ENCODE data around the gene GNB1. TPM values are rescaled to one million over a fixed set of nuclear protein-coding genes. Genes with fewer than 3 reads are reported as not detected.

GNB1 gene
- total and polyA plus RNA-seq, 10 of the 15 experiments (the other 5 are each of a cell fraction or from before 2014, with no cell fraction given), result 23.0 to 392 (median 93.9) TPM

DNA sequence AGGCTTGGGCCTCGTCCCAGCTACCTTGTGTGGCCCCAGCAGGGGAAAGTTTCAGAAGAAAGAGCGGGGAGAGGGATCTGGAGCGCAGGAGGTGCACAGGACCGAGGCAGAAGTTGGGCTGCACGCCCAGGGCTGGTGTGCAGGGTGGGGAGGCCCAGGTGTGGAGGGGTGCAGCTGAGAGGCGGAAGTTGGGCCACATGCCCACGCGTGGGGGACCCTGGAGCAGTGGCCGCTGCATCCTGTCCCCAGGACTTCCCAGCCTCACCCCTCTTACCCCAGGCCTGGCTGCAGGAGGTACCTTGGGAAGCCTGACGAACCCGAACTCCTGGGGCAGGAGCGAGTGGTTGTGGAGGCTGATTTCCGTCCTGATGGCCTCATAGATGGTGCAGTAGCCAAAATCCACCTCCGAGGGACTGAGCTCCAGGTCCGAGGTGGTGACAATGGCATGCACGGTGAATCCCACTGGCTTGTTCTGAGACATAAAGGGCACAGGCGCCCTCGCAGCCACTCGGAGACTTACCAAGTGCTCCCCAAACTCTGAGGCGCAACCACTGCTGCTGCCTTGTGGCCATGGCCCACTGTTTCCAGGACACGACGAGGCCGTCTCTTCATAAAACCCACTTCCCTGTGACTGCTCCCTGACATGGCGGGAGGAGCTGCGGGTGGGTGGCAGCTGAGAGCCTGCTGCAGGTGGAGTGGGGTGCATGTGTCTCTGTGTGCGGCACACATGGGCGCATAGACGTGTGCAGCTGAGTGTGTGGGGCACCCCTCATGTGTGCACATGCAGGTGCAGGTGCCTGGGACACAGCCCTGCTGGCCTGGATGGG lies 48.6 kb upstream of the GNB1 start:
- POLR2A ChIA-PET, result no interaction called here
- H3K79me2 ChIP-seq (ENCODE audit: control insufficient read depth, insufficient read depth, low read length), result no peaks in the 10 kb centered on the region
- no peaks in the 10 kb centered on the region for H4K20me1 ChIP-seq (ENCODE audit: control insufficient read depth, insufficient read depth)
- SMC1A ChIA-PET (ENCODE audit: uncharacterized antibody, unreplicated experiment), result no interaction called here
- H3K9ac ChIP-seq (ENCODE audit: control insufficient read depth, insufficient read depth, low read length), result no peak overlapping the region
- no peak overlapping the region for H3K4me3 ChIP-seq
- CTCF ChIA-PET, result no interaction called here
- H3K4me1 ChIP-seq (ENCODE audit: control insufficient read depth, insufficient read depth, low read length), result no peaks in the 10 kb centered on the region
- no peak overlapping the region for H2AFZ ChIP-seq (ENCODE audit: control insufficient read depth, low read depth, low read length)
- FAIRE-seq (no peak), ATAC-seq (no peak), DNase-seq (ENCODE audit: low read depth, low spot score) (no peak)
- H3K27ac ChIP-seq (ENCODE audit: control insufficient read depth, insufficient read depth), result no peak overlapping the region
- H3K27me3 ChIP-seq (replicated peaks in 1 of 2; ENCODE audit: control insufficient read depth in 2 of 2, insufficient read depth in 2 of 2, low read length in 1 of 2), result no peaks in the 10 kb centered on the region
- RAD21 ChIA-PET (ENCODE audit: unreplicated experiment), result no interaction called here
- peaks cover 2% of the 10 kb centered on the region; the same call in 2 of the 3 replicates for H3K9me3 ChIP-seq (replicated peaks; ENCODE audit: control insufficient read depth, insufficient read depth, low read length)
- H3K4me2 ChIP-seq (ENCODE audit: control insufficient read depth, insufficient read depth), result no peak overlapping the region
- no peaks in the 10 kb centered on the region for H3K36me3 ChIP-seq (ENCODE audit: control insufficient read depth in 2 of 2, insufficient read depth in 2 of 2, low read length in 1 of 2)
- in situ Hi-C loops (cut with MboI), result no loop called here
- 45% methylated on average over 27 of the region's 28 CpGs for WGBS (ENCODE audit: insufficient coverage, insufficient replicate concordance, low lambda C conversion rate, missing lambda C conversion rate)
- BruUV-seq (replicated peaks), result no TSS peak
- intact Hi-C loops (cut with micrococcal nuclease; ENCODE audit: unreplicated experiment), result loop anchor here (5.0 kb wide), 1 partner anchor 108 kb away; no protein-coding TSS in a partner anchor
- TF ChIP-seq, protein P1, sequence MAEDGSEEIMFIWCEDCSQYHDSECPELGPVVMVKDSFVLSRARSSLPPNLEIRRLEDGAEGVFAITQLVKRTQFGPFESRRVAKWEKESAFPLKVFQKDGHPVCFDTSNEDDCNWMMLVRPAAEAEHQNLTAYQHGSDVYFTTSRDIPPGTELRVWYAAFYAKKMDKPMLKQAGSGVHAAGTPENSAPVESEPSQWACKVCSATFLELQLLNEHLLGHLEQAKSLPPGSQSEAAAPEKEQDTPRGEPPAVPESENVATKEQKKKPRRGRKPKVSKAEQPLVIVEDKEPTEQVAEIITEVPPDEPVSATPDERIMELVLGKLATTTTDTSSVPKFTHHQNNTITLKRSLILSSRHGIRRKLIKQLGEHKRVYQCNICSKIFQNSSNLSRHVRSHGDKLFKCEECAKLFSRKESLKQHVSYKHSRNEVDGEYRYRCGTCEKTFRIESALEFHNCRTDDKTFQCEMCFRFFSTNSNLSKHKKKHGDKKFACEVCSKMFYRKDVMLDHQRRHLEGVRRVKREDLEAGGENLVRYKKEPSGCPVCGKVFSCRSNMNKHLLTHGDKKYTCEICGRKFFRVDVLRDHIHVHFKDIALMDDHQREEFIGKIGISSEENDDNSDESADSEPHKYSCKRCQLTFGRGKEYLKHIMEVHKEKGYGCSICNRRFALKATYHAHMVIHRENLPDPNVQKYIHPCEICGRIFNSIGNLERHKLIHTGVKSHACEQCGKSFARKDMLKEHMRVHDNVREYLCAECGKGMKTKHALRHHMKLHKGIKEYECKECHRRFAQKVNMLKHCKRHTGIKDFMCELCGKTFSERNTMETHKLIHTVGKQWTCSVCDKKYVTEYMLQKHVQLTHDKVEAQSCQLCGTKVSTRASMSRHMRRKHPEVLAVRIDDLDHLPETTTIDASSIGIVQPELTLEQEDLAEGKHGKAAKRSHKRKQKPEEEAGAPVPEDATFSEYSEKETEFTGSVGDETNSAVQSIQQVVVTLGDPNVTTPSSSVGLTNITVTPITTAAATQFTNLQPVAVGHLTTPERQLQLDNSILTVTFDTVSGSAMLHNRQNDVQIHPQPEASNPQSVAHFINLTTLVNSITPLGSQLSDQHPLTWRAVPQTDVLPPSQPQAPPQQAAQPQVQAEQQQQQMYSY (CRISPR knock-in tag; IDR thresholded peaks at IDR 0.05), result no peak
- TF ChIP-seq PAX5 (IDR thresholded peaks at IDR 0.05; ENCODE audit: borderline replicate concordance, low read depth, low read length), result no peak
- TF ChIP-seq, protein P2, sequence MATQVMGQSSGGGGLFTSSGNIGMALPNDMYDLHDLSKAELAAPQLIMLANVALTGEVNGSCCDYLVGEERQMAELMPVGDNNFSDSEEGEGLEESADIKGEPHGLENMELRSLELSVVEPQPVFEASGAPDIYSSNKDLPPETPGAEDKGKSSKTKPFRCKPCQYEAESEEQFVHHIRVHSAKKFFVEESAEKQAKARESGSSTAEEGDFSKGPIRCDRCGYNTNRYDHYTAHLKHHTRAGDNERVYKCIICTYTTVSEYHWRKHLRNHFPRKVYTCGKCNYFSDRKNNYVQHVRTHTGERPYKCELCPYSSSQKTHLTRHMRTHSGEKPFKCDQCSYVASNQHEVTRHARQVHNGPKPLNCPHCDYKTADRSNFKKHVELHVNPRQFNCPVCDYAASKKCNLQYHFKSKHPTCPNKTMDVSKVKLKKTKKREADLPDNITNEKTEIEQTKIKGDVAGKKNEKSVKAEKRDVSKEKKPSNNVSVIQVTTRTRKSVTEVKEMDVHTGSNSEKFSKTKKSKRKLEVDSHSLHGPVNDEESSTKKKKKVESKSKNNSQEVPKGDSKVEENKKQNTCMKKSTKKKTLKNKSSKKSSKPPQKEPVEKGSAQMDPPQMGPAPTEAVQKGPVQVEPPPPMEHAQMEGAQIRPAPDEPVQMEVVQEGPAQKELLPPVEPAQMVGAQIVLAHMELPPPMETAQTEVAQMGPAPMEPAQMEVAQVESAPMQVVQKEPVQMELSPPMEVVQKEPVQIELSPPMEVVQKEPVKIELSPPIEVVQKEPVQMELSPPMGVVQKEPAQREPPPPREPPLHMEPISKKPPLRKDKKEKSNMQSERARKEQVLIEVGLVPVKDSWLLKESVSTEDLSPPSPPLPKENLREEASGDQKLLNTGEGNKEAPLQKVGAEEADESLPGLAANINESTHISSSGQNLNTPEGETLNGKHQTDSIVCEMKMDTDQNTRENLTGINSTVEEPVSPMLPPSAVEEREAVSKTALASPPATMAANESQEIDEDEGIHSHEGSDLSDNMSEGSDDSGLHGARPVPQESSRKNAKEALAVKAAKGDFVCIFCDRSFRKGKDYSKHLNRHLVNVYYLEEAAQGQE (IDR thresholded peaks at IDR 0.05; ENCODE audit: low read depth, low read length), result no peak
- TF ChIP-seq, protein P3, sequence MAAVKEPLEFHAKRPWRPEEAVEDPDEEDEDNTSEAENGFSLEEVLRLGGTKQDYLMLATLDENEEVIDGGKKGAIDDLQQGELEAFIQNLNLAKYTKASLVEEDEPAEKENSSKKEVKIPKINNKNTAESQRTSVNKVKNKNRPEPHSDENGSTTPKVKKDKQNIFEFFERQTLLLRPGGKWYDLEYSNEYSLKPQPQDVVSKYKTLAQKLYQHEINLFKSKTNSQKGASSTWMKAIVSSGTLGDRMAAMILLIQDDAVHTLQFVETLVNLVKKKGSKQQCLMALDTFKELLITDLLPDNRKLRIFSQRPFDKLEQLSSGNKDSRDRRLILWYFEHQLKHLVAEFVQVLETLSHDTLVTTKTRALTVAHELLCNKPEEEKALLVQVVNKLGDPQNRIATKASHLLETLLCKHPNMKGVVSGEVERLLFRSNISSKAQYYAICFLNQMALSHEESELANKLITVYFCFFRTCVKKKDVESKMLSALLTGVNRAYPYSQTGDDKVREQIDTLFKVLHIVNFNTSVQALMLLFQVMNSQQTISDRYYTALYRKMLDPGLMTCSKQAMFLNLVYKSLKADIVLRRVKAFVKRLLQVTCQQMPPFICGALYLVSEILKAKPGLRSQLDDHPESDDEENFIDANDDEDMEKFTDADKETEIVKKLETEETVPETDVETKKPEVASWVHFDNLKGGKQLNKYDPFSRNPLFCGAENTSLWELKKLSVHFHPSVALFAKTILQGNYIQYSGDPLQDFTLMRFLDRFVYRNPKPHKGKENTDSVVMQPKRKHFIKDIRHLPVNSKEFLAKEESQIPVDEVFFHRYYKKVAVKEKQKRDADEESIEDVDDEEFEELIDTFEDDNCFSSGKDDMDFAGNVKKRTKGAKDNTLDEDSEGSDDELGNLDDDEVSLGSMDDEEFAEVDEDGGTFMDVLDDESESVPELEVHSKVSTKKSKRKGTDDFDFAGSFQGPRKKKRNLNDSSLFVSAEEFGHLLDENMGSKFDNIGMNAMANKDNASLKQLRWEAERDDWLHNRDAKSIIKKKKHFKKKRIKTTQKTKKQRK (IDR thresholded peaks at IDR 0.05; ENCODE audit: low read depth, low read length), result no peak
- TF ChIP-seq MTA2 (IDR thresholded peaks at IDR 0.05; ENCODE audit: low read depth), result no peak
- no peak for TF ChIP-seq NBN (IDR thresholded peaks at IDR 0.05)
- TF ChIP-seq, protein P4, sequence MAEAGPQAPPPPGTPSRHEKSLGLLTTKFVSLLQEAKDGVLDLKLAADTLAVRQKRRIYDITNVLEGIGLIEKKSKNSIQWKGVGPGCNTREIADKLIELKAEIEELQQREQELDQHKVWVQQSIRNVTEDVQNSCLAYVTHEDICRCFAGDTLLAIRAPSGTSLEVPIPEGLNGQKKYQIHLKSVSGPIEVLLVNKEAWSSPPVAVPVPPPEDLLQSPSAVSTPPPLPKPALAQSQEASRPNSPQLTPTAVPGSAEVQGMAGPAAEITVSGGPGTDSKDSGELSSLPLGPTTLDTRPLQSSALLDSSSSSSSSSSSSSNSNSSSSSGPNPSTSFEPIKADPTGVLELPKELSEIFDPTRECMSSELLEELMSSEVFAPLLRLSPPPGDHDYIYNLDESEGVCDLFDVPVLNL (IDR thresholded peaks at IDR 0.05; ENCODE audit: low read depth, low read length), result no peak

All from GM12878 (cell line).